ENCODE results near the gene STEAP2. TPM values are rescaled to one million over a fixed set of nuclear protein-coding genes. Genes with fewer than 3 reads are reported as not detected.

STEAP2 gene
- 2.1 and 2.7 TPM in 2 replicates for total RNA-seq

- H3K4me3 ChIP-seq (ENCODE audit: low read depth, low read length): peak within 1 kb of the TSS; percentile 58
- TF ChIP-seq, protein P1, sequence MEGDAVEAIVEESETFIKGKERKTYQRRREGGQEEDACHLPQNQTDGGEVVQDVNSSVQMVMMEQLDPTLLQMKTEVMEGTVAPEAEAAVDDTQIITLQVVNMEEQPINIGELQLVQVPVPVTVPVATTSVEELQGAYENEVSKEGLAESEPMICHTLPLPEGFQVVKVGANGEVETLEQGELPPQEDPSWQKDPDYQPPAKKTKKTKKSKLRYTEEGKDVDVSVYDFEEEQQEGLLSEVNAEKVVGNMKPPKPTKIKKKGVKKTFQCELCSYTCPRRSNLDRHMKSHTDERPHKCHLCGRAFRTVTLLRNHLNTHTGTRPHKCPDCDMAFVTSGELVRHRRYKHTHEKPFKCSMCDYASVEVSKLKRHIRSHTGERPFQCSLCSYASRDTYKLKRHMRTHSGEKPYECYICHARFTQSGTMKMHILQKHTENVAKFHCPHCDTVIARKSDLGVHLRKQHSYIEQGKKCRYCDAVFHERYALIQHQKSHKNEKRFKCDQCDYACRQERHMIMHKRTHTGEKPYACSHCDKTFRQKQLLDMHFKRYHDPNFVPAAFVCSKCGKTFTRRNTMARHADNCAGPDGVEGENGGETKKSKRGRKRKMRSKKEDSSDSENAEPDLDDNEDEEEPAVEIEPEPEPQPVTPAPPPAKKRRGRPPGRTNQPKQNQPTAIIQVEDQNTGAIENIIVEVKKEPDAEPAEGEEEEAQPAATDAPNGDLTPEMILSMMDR (conservative IDR thresholded peaks at IDR 0.05; ENCODE audit: low read depth, low read length): peak; percentile 61
- DNase-seq (ENCODE audit: low read depth): no peak
These were observed at the start of gene STEAP2 for GRCh38 chr7:90211391-90212148. Gene STEAP2, plus strand, starts transcription at chr7:90211740. Its CDS starts 13,343 bp downstream, at chr7:90225083.

DNA sequence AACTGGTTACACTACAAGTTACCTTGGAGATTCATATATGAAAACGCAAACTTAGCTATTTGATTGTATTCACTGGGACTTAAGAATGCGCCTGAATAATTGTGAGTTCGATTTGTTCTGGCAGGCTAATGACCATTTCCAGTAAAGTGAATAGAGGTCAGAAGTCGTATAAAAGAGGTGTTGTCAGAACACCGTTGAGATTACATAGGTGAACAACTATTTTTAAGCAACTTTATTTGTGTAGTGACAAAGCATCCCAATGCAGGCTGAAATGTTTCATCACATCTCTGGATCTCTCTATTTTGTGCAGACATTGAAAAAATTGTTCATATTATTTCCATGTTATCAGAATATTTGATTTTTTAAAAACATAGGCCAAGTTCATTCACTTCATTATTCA lies 48.0 kb upstream of the STEAP2 start:
- TF ChIP-seq, protein P1 (conservative IDR thresholded peaks at IDR 0.05; ENCODE audit: low read depth, low read length): no peak
- no peak overlapping the region for H3K4me3 ChIP-seq (ENCODE audit: low read depth, low read length)
- DNase-seq (ENCODE audit: low read depth): no peak

DNA sequence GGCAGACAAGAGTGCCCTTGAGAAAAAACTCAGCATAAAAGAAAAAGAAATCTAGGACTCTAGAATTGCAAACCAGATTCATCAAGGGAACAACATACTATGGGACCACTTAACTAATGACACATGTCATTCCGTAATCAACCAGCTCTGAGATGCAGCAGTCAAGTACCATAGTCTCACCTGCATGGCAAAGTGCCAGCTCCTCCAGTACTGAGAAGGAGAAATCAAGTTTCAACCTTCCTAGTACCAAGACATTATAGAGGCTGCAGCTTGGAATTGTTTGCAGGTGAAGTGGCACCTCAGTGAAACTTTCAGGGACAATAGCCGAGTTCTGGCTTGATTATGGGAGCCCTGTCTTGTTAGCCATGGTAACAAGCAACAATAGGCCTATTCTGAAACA lies 45.8 kb upstream of the STEAP2 start:
- DNase-seq (ENCODE audit: low read depth): no peak
- TF ChIP-seq, protein P1 (conservative IDR thresholded peaks at IDR 0.05; ENCODE audit: low read depth, low read length): no peak
- no peak overlapping the region for H3K4me3 ChIP-seq (ENCODE audit: low read depth, low read length)

DNA sequence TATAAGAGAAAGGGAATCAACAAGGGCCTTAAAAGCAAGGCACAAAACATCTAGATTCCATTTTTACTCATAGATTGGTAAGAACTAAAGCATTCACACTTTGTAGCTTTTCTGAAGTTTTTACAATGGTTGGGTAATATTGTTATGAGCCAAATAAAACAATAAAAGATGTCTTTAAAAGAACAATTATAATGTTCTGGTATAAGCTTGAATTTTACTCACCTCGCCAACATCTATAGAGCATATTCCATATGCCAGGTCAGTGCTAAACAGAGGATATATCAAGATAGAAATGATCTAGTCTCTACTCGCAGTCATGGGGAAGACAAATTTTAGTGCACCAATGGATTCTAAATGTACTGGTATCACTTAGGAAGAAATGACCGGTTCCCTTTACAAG lies 45.4 kb upstream of the STEAP2 start:
- TF ChIP-seq, protein P1 (conservative IDR thresholded peaks at IDR 0.05; ENCODE audit: low read depth, low read length): no peak

DNA sequence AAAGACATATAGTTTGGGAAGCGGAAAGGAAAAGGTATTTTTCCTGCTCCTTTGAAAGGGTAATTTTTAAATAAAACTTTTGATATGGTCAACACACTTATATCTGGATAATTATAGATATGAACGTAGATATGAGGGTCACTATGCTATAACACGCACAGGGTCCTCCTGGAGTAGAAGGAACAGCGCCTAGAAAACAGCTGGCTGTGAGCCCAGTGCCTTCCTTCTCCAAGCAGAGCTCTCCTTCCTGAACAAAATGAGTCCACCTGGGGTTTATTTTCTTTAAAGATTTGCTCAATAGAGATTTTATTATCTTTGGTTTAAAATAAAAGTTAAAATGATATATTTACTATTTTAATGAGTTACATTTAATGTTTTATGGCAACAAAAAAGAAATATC lies 44.2 kb upstream of the STEAP2 start:
- no peak for DNase-seq (ENCODE audit: low read depth)
- TF ChIP-seq, protein P1 (conservative IDR thresholded peaks at IDR 0.05; ENCODE audit: low read depth, low read length): no peak
- no peak overlapping the region for H3K4me3 ChIP-seq (ENCODE audit: low read depth, low read length)

More for the DNA sequence above, 45.4 kb upstream of the STEAP2 start:
- H3K4me3 ChIP-seq (ENCODE audit: low read depth, low read length): no peak overlapping the region
- DNase-seq (ENCODE audit: low read depth): no peak

GRCh38 chr7:90169891-90170290 lies 41.6 kb upstream of the STEAP2 start:
- no peak overlapping the region for H3K4me3 ChIP-seq (ENCODE audit: low read depth, low read length)
- TF ChIP-seq, protein P1 (conservative IDR thresholded peaks at IDR 0.05; ENCODE audit: low read depth, low read length): no peak
- no peak for DNase-seq (ENCODE audit: low read depth)

DNA sequence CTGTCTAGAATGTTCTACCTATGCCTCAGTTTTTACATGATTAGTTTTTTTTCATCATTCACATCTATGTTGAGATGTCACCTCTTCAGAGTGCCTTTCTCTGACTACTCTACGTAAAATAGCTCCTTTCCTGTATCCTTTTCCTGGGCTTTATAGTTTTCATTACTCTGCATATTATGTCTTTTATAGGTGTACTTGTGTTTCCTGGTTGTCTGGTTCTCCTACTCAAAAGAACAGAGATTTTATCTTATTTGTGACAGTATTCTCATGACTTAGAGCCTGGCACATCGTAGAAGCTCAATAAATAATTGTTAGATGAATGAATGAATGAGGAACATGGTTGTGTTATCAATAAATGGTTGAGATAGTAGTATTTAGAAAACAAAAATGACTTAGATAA lies 39.4 kb upstream of the STEAP2 start:
- DNase-seq (ENCODE audit: low read depth): no peak
- no peak overlapping the region for H3K4me3 ChIP-seq (ENCODE audit: low read depth, low read length)
- TF ChIP-seq, protein P1 (conservative IDR thresholded peaks at IDR 0.05; ENCODE audit: low read depth, low read length): no peak

Measured in epithelial cell of proximal tubule (primary cell).